ENCODE results near the gene TEF.
A peak's percentile ranks its signal among the peaks of the same experiment; 100 is the strongest.

Gene TEF

DNA sequence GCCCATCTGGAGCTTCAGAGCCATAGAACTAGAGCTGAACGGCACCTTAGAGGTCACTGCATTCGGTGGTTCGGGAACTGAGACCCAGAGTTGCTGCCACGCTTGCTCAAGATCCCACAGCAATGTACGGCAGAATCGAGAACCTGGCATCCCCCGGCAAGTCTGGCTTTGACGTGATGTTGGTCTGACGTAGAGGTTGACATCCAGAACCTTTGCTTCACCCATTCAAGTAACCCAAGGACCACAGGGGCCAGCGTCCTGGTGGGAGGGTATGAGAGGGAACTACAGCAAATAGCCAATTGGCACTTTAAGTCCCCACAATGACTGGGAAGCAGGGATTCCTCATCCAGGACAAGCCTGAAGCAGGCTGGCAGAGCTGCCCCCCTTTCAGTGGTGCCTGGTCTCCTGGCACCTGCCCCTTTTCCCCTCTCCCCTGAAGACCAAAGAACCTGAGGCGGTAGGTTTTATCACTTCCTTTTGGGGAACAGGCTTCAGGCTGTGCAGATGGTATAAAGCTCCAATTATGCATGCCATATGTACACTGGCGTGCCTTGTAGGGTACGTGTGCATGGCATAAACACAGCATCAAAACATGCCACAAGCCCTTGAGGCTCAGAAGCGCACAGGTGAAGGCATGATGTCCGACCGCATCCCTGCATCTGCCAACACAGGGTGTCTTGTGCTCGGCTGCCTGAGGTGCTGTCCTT is 15.3 kb upstream of the TEF start:
- H3K27me3 ChIP-seq (ENCODE audit: insufficient read depth, low read length): no peaks in the 10 kb centered on the region
- H3K4me3 ChIP-seq (ENCODE audit: low read length): no peak overlapping the region
- H3K36me3 ChIP-seq (ENCODE audit: insufficient read depth, low read length): no peaks in the 10 kb centered on the region
- H3K9ac ChIP-seq (ENCODE audit: low read depth, low read length): no peak overlapping the region
- no peaks in the 10 kb centered on the region for H3K9me3 ChIP-seq (ENCODE audit: insufficient read depth, low read depth, low read length)
- H3K27ac ChIP-seq (ENCODE audit: low read depth, low read length): no peak overlapping the region
- WGBS: 95% methylated on average over 17 of the region's 17 CpGs
- peaks cover 12% of the 10 kb centered on the region; the same call in 1 of the 2 replicates for H3K4me1 ChIP-seq (ENCODE audit: insufficient read depth, low read length)

DNA sequence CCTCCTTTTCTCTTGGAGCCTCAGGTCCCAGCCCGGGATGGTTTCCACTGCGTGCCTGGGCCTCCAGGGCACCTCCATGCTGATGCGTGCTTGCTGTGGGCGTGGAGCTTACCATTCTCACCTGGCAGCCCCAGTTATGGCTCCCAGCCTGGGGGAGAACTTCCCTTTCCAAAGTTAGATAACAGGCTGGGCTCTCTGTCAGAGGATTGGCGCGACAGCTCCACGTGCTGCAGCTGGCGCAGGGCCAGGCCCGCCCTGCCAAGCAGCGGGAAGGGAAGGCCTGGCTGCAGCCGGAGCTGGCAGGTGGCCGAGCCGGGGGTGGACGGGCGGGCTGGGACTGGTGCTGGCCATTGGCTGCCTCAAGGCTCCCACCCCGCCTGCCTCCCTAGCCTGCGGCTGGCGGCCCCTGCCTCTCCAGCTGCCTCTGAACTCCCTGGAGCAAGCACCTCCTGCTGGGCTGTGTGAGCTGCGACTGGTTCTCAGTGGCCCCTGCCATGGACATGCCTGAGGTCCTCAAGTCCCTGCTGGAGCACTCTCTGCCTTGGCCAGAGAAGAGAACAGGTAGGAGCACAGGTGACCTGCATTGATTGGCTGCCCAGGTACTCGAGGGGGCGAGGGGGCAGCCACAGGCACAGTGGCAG is 14.6 kb upstream of the TEF start:
- Histone ChIP-seq H3K27ac (ENCODE audit: low read depth, low read length) (no peak overlapping the region), H3K36me3 (ENCODE audit: insufficient read depth, low read length) (no peaks in the 10 kb centered on the region), H3K9ac (ENCODE audit: low read depth, low read length) (no peak overlapping the region), H3K4me3 (ENCODE audit: low read length) (no peak overlapping the region), H3K27me3 (ENCODE audit: insufficient read depth, low read length) (no peaks in the 10 kb centered on the region), H3K4me1 (ENCODE audit: insufficient read depth, low read length) (peaks cover 12% of the 10 kb centered on the region; the same call in 1 of the 2 replicates), H3K9me3 (ENCODE audit: insufficient read depth, low read depth, low read length) (no peaks in the 10 kb centered on the region)
- WGBS: 44% methylated on average over 21 of the region's 21 CpGs

DNA sequence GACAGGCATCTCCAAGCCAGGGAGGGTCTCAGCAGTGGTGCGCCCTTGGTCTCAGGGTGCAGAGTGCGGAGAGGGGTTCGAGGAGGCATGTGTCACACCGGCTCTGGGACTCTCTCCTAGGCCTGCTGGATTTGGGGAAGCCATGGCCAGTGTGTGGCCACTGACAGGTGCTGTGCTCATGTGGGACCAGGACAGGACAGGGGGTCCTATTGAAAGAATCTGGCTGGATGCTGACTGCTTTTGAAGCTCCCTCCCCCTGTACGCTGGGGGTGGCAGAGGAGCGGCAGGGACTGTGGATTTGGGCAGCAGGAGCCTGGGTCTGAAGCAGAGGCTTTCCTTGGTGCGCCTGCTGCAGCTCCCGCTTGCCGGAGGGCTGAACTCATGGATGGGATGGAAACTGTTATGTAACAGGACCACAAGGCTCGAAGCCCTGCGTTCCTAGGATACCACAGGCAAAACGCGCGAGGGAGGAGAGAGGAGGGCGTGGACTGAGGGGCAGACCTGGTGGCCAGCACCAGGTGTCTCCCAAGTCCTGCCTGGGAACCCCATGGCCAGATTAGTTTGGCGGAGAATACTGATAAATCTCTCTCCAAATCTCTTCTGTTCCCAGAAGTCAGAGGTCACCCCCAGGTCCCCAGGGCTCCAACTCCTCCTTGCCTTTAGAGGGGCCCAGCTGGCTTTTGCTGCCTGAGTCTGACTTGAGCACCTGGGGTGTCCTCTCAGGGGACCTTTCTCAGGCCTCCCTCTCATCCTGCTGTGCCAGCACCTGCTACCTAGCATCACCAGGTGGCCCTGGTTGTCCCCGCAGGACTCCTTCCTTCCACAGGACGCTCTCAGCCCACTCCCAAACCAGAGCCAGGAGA is 13.8 kb upstream of the TEF start:
- H3K9me3 ChIP-seq (ENCODE audit: insufficient read depth, low read depth, low read length): no peaks in the 10 kb centered on the region
- H3K4me1 ChIP-seq (ENCODE audit: insufficient read depth, low read length): peaks cover 12% of the 10 kb centered on the region; the same call in 1 of the 2 replicates
- H3K36me3 ChIP-seq (ENCODE audit: insufficient read depth, low read length): no peaks in the 10 kb centered on the region
- H3K27me3 ChIP-seq (ENCODE audit: insufficient read depth, low read length): no peaks in the 10 kb centered on the region
- WGBS: 85% methylated on average over 18 of the region's 18 CpGs
- no peak overlapping the region for H3K27ac ChIP-seq (ENCODE audit: low read depth, low read length)
- H3K4me3 ChIP-seq (ENCODE audit: low read length): no peak overlapping the region
- H3K9ac ChIP-seq (ENCODE audit: low read depth, low read length): no peak overlapping the region

DNA sequence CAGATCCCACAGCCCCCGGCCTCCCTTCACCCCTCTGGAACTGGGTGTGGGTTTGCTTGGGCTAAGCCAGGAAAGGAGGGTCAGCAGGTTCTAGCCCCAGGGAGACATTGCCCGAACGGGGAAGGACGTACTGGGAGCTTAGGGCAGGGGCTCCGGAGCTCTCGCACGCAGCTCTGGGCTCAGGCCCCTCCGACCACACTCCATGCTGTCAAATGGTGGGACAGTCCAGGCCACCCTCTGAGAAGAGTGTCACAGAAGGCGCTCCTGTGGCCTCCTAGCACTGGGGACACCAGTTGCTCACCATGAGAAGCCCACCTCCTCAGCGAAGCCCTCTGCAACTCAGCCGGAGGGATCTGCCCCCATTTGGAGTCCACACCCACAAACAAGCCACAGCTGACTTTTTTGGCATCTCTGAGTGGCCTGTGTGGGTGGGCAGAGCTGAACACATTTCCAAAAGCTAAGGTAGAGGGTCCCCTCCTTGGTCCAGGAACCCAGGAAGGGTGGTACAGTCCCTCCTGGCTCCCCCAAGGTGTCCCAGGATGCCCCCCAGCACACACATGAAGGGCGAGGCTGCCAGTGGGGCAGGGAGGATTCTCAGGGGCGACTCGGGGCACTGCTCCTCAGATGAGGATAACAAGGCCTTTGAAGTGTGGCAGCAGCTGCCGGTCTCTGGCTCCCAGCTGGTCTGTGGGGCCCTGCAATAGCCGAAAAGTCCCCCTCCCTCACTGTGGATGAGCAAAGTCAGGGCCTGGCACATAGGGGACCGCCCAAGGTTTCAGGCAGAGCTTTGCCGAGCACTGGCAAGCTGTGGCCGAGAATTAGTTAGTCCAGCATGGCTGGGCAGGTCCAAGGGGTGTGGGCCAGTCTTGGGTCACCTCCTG is 13.0 kb upstream of the TEF start:
- Histone ChIP-seq H3K4me3 (ENCODE audit: low read length) (no peak overlapping the region), H3K27ac (ENCODE audit: low read depth, low read length) (no peak overlapping the region), H3K4me1 (ENCODE audit: insufficient read depth, low read length) (peaks cover 12% of the 10 kb centered on the region; the same call in 1 of the 2 replicates), H3K9me3 (ENCODE audit: insufficient read depth, low read depth, low read length) (no peaks in the 10 kb centered on the region), H3K36me3 (ENCODE audit: insufficient read depth, low read length) (no peaks in the 10 kb centered on the region), H3K9ac (ENCODE audit: low read depth, low read length) (no peak overlapping the region), H3K27me3 (ENCODE audit: insufficient read depth, low read length) (no peaks in the 10 kb centered on the region)
- WGBS: 92% methylated on average over 19 of the region's 19 CpGs

DNA sequence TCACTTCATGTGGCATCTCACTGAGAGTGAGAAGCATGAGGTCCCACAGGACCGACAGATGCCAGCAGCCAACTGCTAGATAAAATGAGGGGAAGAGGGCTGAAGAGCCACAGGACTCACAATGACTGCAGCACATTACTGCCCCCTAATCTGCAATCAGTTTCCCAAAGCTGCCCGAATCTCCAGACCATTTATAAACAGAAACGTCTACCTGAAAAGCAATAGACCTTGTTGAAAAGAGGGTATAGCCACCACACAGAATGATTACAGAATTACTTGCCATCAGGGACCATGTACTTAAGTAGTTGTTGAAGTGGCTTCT is 12.4 kb upstream of the TEF start:
- Histone ChIP-seq H3K27ac (ENCODE audit: low read depth, low read length) (no peak overlapping the region), H3K4me1 (ENCODE audit: insufficient read depth, low read length) (peaks cover 12% of the 10 kb centered on the region; the same call in 1 of the 2 replicates), H3K36me3 (ENCODE audit: insufficient read depth, low read length) (no peaks in the 10 kb centered on the region), H3K9ac (ENCODE audit: low read depth, low read length) (no peak overlapping the region), H3K4me3 (ENCODE audit: low read length) (no peak overlapping the region), H3K27me3 (ENCODE audit: insufficient read depth, low read length) (no peaks in the 10 kb centered on the region), H3K9me3 (ENCODE audit: insufficient read depth, low read depth, low read length) (no peaks in the 10 kb centered on the region)
- WGBS: 65% methylated on average over 3 of the region's 3 CpGs

DNA sequence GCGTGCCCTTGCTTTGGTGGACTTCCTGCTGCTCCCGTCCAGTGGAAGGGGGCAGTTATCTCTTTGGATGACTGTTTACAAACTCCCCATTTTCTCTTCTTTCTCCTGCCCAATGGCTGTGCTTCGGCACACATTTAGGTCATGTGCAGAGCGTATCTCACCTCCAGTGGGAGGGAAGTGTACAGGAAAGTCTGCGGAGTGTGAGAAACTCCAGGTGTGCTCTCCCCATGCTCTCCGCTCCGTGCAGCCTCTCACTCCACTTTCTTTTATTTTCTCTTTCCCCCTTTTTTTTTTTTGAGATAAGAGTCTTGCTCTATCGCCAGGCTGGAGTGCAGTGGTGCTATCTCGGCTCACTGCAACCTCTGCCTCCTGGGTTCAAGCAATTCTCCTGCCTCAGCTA is 11.9 kb upstream of the TEF start:
- H3K9ac ChIP-seq (ENCODE audit: low read depth, low read length): no peak overlapping the region
- H3K36me3 ChIP-seq (ENCODE audit: insufficient read depth, low read length): no peaks in the 10 kb centered on the region
- no peaks in the 10 kb centered on the region for H3K9me3 ChIP-seq (ENCODE audit: insufficient read depth, low read depth, low read length)
- no peak overlapping the region for H3K27ac ChIP-seq (ENCODE audit: low read depth, low read length)
- peaks cover 12% of the 10 kb centered on the region; the same call in 1 of the 2 replicates for H3K4me1 ChIP-seq (ENCODE audit: insufficient read depth, low read length)
- H3K27me3 ChIP-seq (ENCODE audit: insufficient read depth, low read length): no peaks in the 10 kb centered on the region
- H3K4me3 ChIP-seq (ENCODE audit: low read length): no peak overlapping the region
- 95% methylated on average over 9 of the region's 9 CpGs for WGBS

DNA sequence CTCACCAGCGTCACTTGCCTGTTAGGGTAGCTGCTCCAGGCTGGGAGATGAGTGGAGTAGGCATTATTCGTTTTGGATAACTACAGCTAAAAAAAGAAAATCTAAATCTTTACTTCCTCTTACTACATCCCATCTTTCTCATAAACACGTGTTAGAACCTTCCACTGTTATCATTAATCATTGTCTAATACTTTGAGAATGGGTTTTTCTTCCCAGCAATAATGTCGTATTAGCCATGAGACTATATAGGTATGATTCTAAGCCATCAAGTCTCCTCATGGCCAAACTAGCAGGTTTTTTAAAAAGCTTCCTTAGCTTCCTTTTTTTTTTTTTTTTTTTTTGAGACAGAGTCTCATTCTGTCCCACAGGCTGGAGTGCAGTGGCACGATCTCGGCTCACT is 3.9 kb upstream of the TEF start:
- Histone ChIP-seq H3K27me3 (ENCODE audit: insufficient read depth, low read length) (no peaks in the 10 kb centered on the region), H3K36me3 (ENCODE audit: insufficient read depth, low read length) (no peaks in the 10 kb centered on the region), H3K27ac (ENCODE audit: low read depth, low read length) (no peak overlapping the region), H3K4me1 (ENCODE audit: insufficient read depth, low read length) (peaks cover 7% of the 10 kb centered on the region; the same call in 1 of the 2 replicates), H3K9ac (ENCODE audit: low read depth, low read length) (no peak overlapping the region), H3K9me3 (ENCODE audit: insufficient read depth, low read depth, low read length) (no peaks in the 10 kb centered on the region), H3K4me3 (ENCODE audit: low read length) (no peak overlapping the region)
- 84% methylated on average over 6 of the region's 6 CpGs for WGBS

DNA sequence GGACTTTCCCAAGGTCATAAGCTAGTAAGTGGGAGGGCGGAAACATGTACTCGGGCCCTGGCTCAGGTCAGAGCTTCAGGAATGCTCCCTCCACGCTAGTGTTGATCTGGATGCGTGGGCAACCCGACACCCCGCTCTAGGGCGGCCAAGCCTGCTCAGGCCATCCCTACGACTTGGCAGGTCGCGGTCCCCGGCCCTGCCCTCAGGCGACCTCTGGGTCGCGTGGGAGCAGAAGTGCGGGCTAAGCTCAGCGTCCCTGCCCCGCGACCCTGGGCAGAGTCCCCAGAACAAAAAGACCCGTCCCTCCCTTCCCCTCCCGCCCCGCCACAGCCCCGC is 781 bp upstream of the TEF start:
- H3K9ac ChIP-seq (ENCODE audit: low read depth, low read length): peak overlapping the region; percentile 95
- H3K9me3 ChIP-seq (ENCODE audit: insufficient read depth, low read depth, low read length): no peaks in the 10 kb centered on the region
- 2% methylated on average over 22 of the region's 22 CpGs for WGBS
- H3K4me1 ChIP-seq (ENCODE audit: insufficient read depth, low read length): peaks cover 13% of the 10 kb centered on the region
- peak overlapping the region; percentile 83 for H3K4me3 ChIP-seq (ENCODE audit: low read length)
- H3K27me3 ChIP-seq (ENCODE audit: insufficient read depth, low read length): no peaks in the 10 kb centered on the region
- no peaks in the 10 kb centered on the region for H3K36me3 ChIP-seq (ENCODE audit: insufficient read depth, low read length)
- peak overlapping the region; percentile 96 for H3K27ac ChIP-seq (ENCODE audit: low read depth, low read length)

DNA sequence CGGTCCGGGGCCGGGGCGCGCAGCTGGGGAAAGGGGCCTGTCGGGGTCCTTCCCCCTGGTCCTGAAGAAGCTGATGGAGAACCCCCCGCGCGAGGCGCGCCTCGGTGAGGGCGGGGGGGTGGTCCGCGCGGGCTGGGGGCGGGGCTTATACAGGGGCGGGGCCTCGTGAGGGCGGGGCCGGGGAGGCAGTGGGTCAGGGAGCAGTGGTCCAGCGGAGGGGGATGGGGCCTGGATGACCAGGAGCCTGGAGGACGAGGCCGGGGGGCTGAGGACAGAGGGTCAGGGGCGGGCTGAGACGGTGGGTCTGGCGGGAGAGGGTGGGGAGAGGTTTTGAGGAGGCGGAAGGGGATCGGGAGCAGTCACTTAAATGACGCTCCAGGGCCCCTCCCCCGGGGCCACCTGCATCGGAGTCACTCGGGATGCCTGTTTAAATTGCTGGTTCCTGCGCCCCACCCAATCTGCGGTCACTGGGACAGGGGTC is 396 bp downstream of the TEF start:
- H3K9ac ChIP-seq (ENCODE audit: low read depth, low read length): peak overlapping the region; percentile 82
- WGBS: under 1% methylated on average over 35 of the region's 35 CpGs
- no peaks in the 10 kb centered on the region for H3K27me3 ChIP-seq (ENCODE audit: insufficient read depth, low read length)
- H3K36me3 ChIP-seq (ENCODE audit: insufficient read depth, low read length): peaks cover 2% of the 10 kb centered on the region; the same call in 1 of the 2 replicates
- H3K27ac ChIP-seq (ENCODE audit: low read depth, low read length): peak overlapping the region; percentile 96; the same call in 1 of the 2 replicates
- no peaks in the 10 kb centered on the region for H3K9me3 ChIP-seq (ENCODE audit: insufficient read depth, low read depth, low read length)
- peaks cover 13% of the 10 kb centered on the region for H3K4me1 ChIP-seq (ENCODE audit: insufficient read depth, low read length)
- peak overlapping the region; percentile 83 for H3K4me3 ChIP-seq (ENCODE audit: low read length)

DNA sequence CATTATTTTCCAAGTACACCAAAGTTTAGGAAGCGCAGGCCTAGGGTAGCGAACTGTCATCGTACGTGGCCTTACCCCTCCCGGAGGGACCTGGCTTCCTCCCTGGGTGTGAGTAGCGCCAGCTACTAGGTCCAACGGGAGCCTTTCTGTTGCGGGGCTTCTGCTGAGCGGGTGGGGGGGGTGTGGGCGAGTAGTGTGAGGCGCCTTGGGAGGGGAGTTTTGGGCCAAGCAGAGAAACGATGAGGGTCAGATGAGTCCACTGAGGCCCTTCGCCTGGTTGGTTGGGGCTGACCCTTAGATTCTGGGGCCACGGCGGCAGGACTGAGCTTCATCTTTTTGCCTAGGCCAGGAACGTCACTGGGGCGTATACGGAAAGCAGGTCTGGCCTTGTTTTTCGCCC is 868 bp downstream of the TEF start:
- no peak overlapping the region; the same call in 1 of the 2 replicates for H3K27ac ChIP-seq (ENCODE audit: low read depth, low read length)
- H3K4me1 ChIP-seq (ENCODE audit: insufficient read depth, low read length): peaks cover 13% of the 10 kb centered on the region
- H3K9ac ChIP-seq (ENCODE audit: low read depth, low read length): no peak overlapping the region
- peaks cover 7% of the 10 kb centered on the region for H3K36me3 ChIP-seq (ENCODE audit: insufficient read depth, low read length)
- 44% methylated on average over 19 of the region's 19 CpGs for WGBS
- H3K9me3 ChIP-seq (ENCODE audit: insufficient read depth, low read depth, low read length): no peaks in the 10 kb centered on the region
- H3K4me3 ChIP-seq (ENCODE audit: low read length): peak overlapping the region; percentile 83
- no peaks in the 10 kb centered on the region for H3K27me3 ChIP-seq (ENCODE audit: insufficient read depth, low read length)

Measured in HUES64 (cell line).